ENCODE results near the gene TAS2R46. TPM values are rescaled to one million over a fixed set of nuclear protein-coding genes. Genes with fewer than 3 reads are reported as not detected.

Gene TAS2R46
- total and polyA plus RNA-seq, 2 of the 4 experiments (the other 2 are of a cell fraction) = 0.09 to 4.7 TPM

- H3K56ac ChIP-seq (ENCODE audit: extremely low read depth, insufficient read depth, low read length) = no peak overlapping the region
- TF ChIP-seq RAD21 (IDR thresholded peaks at IDR 0.05; ENCODE audit: low read length) (no peak), MAFK (IDR thresholded peaks at IDR 0.05; ENCODE audit: low read depth, low read length) (no peak), RFX5 (IDR thresholded peaks at IDR 0.05; ENCODE audit: low read depth, low read length) (no peak), ELK1 (IDR thresholded peaks at IDR 0.05; ENCODE audit: borderline replicate concordance, low read depth, low read length) (no peak), NFE2L2 (IDR thresholded peaks at IDR 0.05; ENCODE audit: low read depth, low read length) (no peak), MAZ (IDR thresholded peaks at IDR 0.05; ENCODE audit: borderline replicate concordance, low read depth, low read length) (no peak), CEBPB (IDR thresholded peaks at IDR 0.05; ENCODE audit: low read depth, low read length) (no peak), FOS (IDR thresholded peaks at IDR 0.05; ENCODE audit: low read depth, low read length) (no peak)
- no peak overlapping the region for H2BK120ac ChIP-seq (ENCODE audit: low read depth, low read length)
- intact Hi-C loops (cut with micrococcal nuclease) (loop anchor here (2.0 kb wide), 1 partner anchor 55 kb away; no protein-coding TSS in a partner anchor), dilution Hi-C loops (cut with HindIII; ENCODE audit: low sequenced_read_pairs, unreplicated experiment) (no loop called here), in situ Hi-C loops (cut with MboI; ENCODE audit: low sequenced_read_pairs) (no loop called here)
- H2BK20ac ChIP-seq (ENCODE audit: low read depth, low read length) = no peak overlapping the region
- H3K27ac ChIP-seq (ENCODE audit: insufficient read depth, low read length) = no peak overlapping the region
- no peaks in the 10 kb centered on the region for H3K4me1 ChIP-seq (ENCODE audit: control insufficient read depth, insufficient read depth, low read length)
- H2AK5ac ChIP-seq (ENCODE audit: low read depth, low read length) = no peak overlapping the region
- no peak overlapping the region for H2BK15ac ChIP-seq (ENCODE audit: low read depth, low read length)
- no peaks in the 10 kb centered on the region for H3K27me3 ChIP-seq (ENCODE audit: control insufficient read depth, insufficient read depth, low read length)
- no peak overlapping the region for H3K4ac ChIP-seq (ENCODE audit: low read depth, low read length)
- no peak overlapping the region for H3K23ac ChIP-seq (ENCODE audit: low read depth, low read length)
- H2AK9ac ChIP-seq (replicated peaks; ENCODE audit: low read depth, low read length, poor library complexity) = no peak overlapping the region
- peaks cover 0 to 9% of the 10 kb centered on the region in 2 experiments; a peak in 3 of 4 replicates for H3K79me1 ChIP-seq (ENCODE audit: low read depth in 1 of 2, low read length in 2 of 2)
- no peak overlapping the region for H4K8ac ChIP-seq (ENCODE audit: low read depth in 2 of 2, low read length in 2 of 2)
- no peak overlapping the region for H4K5ac ChIP-seq (ENCODE audit: low read depth, low read length)
- no TSS peak for BruUV-seq (replicated peaks)
- no peak overlapping the region for H3K9ac ChIP-seq (ENCODE audit: low read depth, low read length)
- DNase-seq (no peak), ATAC-seq (ENCODE audit: low read depth) (no peak)
- POLR2A ChIA-PET (ENCODE audit: unreplicated experiment) = no interaction called here
- no peak overlapping the region for H3K4me2 ChIP-seq (ENCODE audit: low read depth, low read length)
- no peak overlapping the region for H3K4me3 ChIP-seq (ENCODE audit: insufficient read depth, low read depth, low read length)
- no peak overlapping the region for H2AFZ ChIP-seq (replicated peaks; ENCODE audit: low read length, poor library complexity)
- H2BK5ac ChIP-seq (ENCODE audit: low read depth, low read length, poor library complexity, severe bottlenecking) = no peak overlapping the region
- H3K9me1 ChIP-seq (ENCODE audit: insufficient read depth, low read length) = no peaks in the 10 kb centered on the region
- no peak overlapping the region for H4K91ac ChIP-seq (ENCODE audit: insufficient read depth, low read depth, low read length)
- no peaks in the 10 kb centered on the region for H3K9me3 ChIP-seq (ENCODE audit: control insufficient read depth, insufficient read depth, low read length)
- no peak overlapping the region for H3K14ac ChIP-seq (replicated peaks; ENCODE audit: low read depth, low read length)
- CTCF ChIA-PET = no interaction called here
- H3K18ac ChIP-seq (ENCODE audit: low read depth, low read length) = no peak overlapping the region
- H4K20me1 ChIP-seq (ENCODE audit: insufficient read depth, low read length) = no peaks in the 10 kb centered on the region
- WGBS, 2 experiments (ENCODE audit: extremely low coverage in 2 of 2, insufficient read length in 1 of 2) = no CpG with 5 or more reads among the region's 5 CpGs
- H3K36me3 ChIP-seq (ENCODE audit: control insufficient read depth, insufficient read depth, low read length) = no peaks in the 10 kb centered on the region; the same call in 1 of the 2 replicates
Measured at GRCh38 chr12:11069854-11070365, 7.8 kb upstream of the TAS2R46 start.

All from IMR-90 (cell line).